VCaP (cell line): ENCODE measurements around the gene PLEKHG4B.
"Not testable (repeated sequence)": the region's sequence is repeated elsewhere in the genome, so short reads cannot be mapped to it uniquely, and the experiment has no call there.

Experiments used
- H3K27ac ChIP-seq: fragments of 450-650 bp; 2 replicates; pipeline ENCODE4 v1.5.1; 2017
- CTCF ChIP-seq: fragments of 450-650 bp; conservative IDR thresholded peaks from 2 replicates; pipeline ENCODE4 v1.5.1; 2017; ENCODE audit warnings: mild to moderate bottlenecking, moderate library complexity

Gene PLEKHG4B

GRCh38 chr5:93221-93980 lies 1.4 kb downstream of the PLEKHG4B start:
- no peak for TF ChIP-seq CTCF
- no peak overlapping the region for H3K27ac ChIP-seq

GRCh38 chr5:94113-94892 lies 2.3 kb downstream of the PLEKHG4B start:
- TF ChIP-seq CTCF = no peak
- H3K27ac ChIP-seq = no peak overlapping the region

GRCh38 chr5:95241-95980 lies 3.4 kb downstream of the PLEKHG4B start:
- no peak for TF ChIP-seq CTCF
- H3K27ac ChIP-seq = no peak overlapping the region

GRCh38 chr5:96976-97660 lies 5.2 kb downstream of the PLEKHG4B start:
- TF ChIP-seq CTCF = no peak
- no peak overlapping the region for H3K27ac ChIP-seq

GRCh38 chr5:99815-100214 lies 7.8 kb downstream of the PLEKHG4B start:
- no peak for TF ChIP-seq CTCF
- no peak overlapping the region for H3K27ac ChIP-seq

GRCh38 chr5:102411-103043 lies 10.6 kb downstream of the PLEKHG4B start:
- no peak for TF ChIP-seq CTCF
- H3K27ac ChIP-seq = no peak overlapping the region

- H3K27ac ChIP-seq = not testable (repeated sequence)
Measured at GRCh38 chr5:104106-104505, 12.1 kb downstream of the PLEKHG4B start.
